Ascending aorta (tissue), 2 donors: ENCODE measurements around the gene SIRT7. TPM values are rescaled to one million over a fixed set of nuclear protein-coding genes. Genes with fewer than 3 reads are reported as not detected.

Experiments used
- DNase-seq, 2 donors: peaks; one replicate each; pipeline ENCODE4 v3.0.0-alpha.2; 2019; ENCODE audit warnings: low spot score in 2 of 2
- H3K27ac ChIP-seq, 2 donors: fragments of 200-600 bp; sonication (generic); one replicate each; pipeline ENCODE4 v1.5.1; 2016 to 2017; ENCODE audit warnings: mild to moderate bottlenecking in 1 of 2
- H3K27me3 ChIP-seq: fragments of 200-600 bp; sonication (generic); one replicate; pipeline ENCODE4 v1.5.1; 2017
- H3K36me3 ChIP-seq, 2 donors: fragments of 200-600 bp; sonication (generic); one replicate each; pipeline ENCODE4 v1.5.1; 2016
- H3K4me1 ChIP-seq, 2 donors: fragments of 200-600 bp; sonication (generic); one replicate each; pipeline ENCODE4 v1.5.1; 2016 to 2017; ENCODE audit warnings: mild to moderate bottlenecking in 1 of 2
- H3K4me3 ChIP-seq, 2 donors: fragments of 200-600 bp; sonication (generic); one replicate each; pipeline ENCODE4 v1.5.1; 2016 to 2017; ENCODE audit warnings: mild to moderate bottlenecking in 1 of 2
- H3K9me3 ChIP-seq, 2 donors: fragments of 200-600 bp; sonication (generic); one replicate each; pipeline ENCODE4 v1.5.1; 2016
- CTCF ChIP-seq, 3 experiments: fragments of 200-600 bp in 2 of 3; fragments of 450-650 bp in 1 of 3; sonication (generic) in 2 of 3; IDR thresholded peaks; one replicate each; pipeline ENCODE4 v1.5.1; 2016 to 2019; ENCODE audit warnings: antibody characterized with exemption in 3 of 3, mild to moderate bottlenecking in 1 of 3, moderate library complexity in 1 of 3
- intact Hi-C: fragments of 100-400 bp; cut with DNase I; formaldehyde crosslinking; loops from one replicate; pipeline ENCODE4 v1.15.1; 2023
- total RNA-seq: library from RNA; depleted of rRNA; stranded (reverse); fragments of >200 nt; gene quantifications from one replicate; pipeline ENCODE4 v1.1.0, GENCODE V29; 2016

Gene SIRT7
- 32.6 TPM for total RNA-seq

- DNase-seq: peak in 1 of 2 donors; percentile 85
- peaks cover 39 to 55% of the 10 kb centered on the region in 2 donors for H3K36me3 ChIP-seq
- H3K27ac ChIP-seq: peak within 1 kb of the TSS; percentile 53 to 65
- intact Hi-C loops: no loop called here
- H3K27me3 ChIP-seq: no peaks in the 10 kb centered on the region
- H3K4me1 ChIP-seq: peaks cover 13 to 18% of the 10 kb centered on the region in 2 donors
- peak within 1 kb of the TSS; percentile 91 to 100 for H3K4me3 ChIP-seq
- no peak for TF ChIP-seq CTCF (IDR thresholded peaks at IDR 0.05)
- no peaks in the 10 kb centered on the region for H3K9me3 ChIP-seq
These were observed at the start of gene SIRT7 for GRCh38 chr17:81917565-81918332. SIRT7 (minus strand) TSS chr17:81918176; CDS start chr17:81918131, 45 bp downstream.

GRCh38 chr17:81967244-81967532 is 49.2 kb upstream of the SIRT7 start:
- no peak for DNase-seq
- Histone ChIP-seq H3K27me3 (no peaks in the 10 kb centered on the region), H3K4me3 (no peak overlapping the region), H3K9me3 (no peaks in the 10 kb centered on the region), H3K36me3 (no peaks in the 10 kb centered on the region), H3K4me1 (peaks cover 6 to 8% of the 10 kb centered on the region in 2 donors), H3K27ac (no peak overlapping the region)
- intact Hi-C loops: no loop called here
- no peak for TF ChIP-seq CTCF (IDR thresholded peaks at IDR 0.05)

GRCh38 chr17:81966343-81967243 is 48.6 kb upstream of the SIRT7 start:
- no peak for TF ChIP-seq CTCF (IDR thresholded peaks at IDR 0.05)
- Histone ChIP-seq H3K9me3 (no peaks in the 10 kb centered on the region), H3K27ac (no peak overlapping the region), H3K27me3 (peaks cover 6% of the 10 kb centered on the region), H3K36me3 (no peaks in the 10 kb centered on the region), H3K4me3 (no peak overlapping the region), H3K4me1 (peaks cover 8% of the 10 kb centered on the region in 2 donors)
- no peak for DNase-seq
- intact Hi-C loops: no loop called here

GRCh38 chr17:81964081-81964849 is 46.3 kb upstream of the SIRT7 start:
- Histone ChIP-seq H3K9me3 (no peaks in the 10 kb centered on the region), H3K27me3 (peaks cover 21% of the 10 kb centered on the region), H3K27ac (no peak overlapping the region), H3K4me3 (no peak overlapping the region), H3K36me3 (no peaks in the 10 kb centered on the region), H3K4me1 (peaks cover 16 to 17% of the 10 kb centered on the region in 2 donors)
- intact Hi-C loops: no loop called here
- no peak for TF ChIP-seq CTCF (IDR thresholded peaks at IDR 0.05)
- no peak for DNase-seq
